Activated gamma-delta T cell (primary cell): ENCODE measurements around the gene RNF13.
"Not testable (repeated sequence)": the region's sequence is repeated elsewhere in the genome, so short reads cannot be mapped to it uniquely, and the experiment has no call there.

Experiments used
- DNase-seq: peaks from one replicate; lab custom pipeline; 2025; lab: John Stamatoyannopoulos, UW

The RNF13 gene

GRCh38 chr3:149957361-149958125, 144.5 kb downstream of the RNF13 start:
- DNase-seq: no peak

- DNase-seq: no peak
Observed at GRCh38 chr3:149958171-149958796, 145.3 kb downstream of the RNF13 start.

- no peak for DNase-seq
Observed at GRCh38 chr3:149959443-149959842, 146.4 kb downstream of the RNF13 start.

GRCh38 chr3:149963485-149963884, 150.5 kb downstream of the RNF13 start:
- no peak for DNase-seq

GRCh38 chr3:149964291-149964690, 151.3 kb downstream of the RNF13 start:
- DNase-seq: no peak

- no peak for DNase-seq
Observed at GRCh38 chr3:149965278-149965677, 152.3 kb downstream of the RNF13 start.

GRCh38 chr3:149967086-149967685, 154.2 kb downstream of the RNF13 start:
- no peak for DNase-seq

GRCh38 chr3:149968216-149968615, 155.2 kb downstream of the RNF13 start:
- no peak for DNase-seq

GRCh38 chr3:149969110-149969939, 156.3 kb downstream of the RNF13 start:
- DNase-seq: no peak

- peak; percentile 30 for DNase-seq
Observed at GRCh38 chr3:149969940-149970715, 157.1 kb downstream of the RNF13 start.

- peak; percentile 52 for DNase-seq
Observed at GRCh38 chr3:149970716-149971402, 157.8 kb downstream of the RNF13 start, which contains the start of gene PFN2. PFN2 (minus strand) TSS chr3:149970895; CDS start chr3:149970856, 39 bp downstream.

GRCh38 chr3:149971403-149972075, 158.5 kb downstream of the RNF13 start:
- peak; percentile 12 for DNase-seq

GRCh38 chr3:149975919-149976318, 162.9 kb downstream of the RNF13 start:
- no peak for DNase-seq

- DNase-seq: no peak
Observed at GRCh38 chr3:149977386-149977785, 164.4 kb downstream of the RNF13 start.

- DNase-seq: not testable (repeated sequence)
Observed at GRCh38 chr3:149981979-149982378, 169.0 kb downstream of the RNF13 start.

GRCh38 chr3:149983053-149983452, 170.0 kb downstream of the RNF13 start:
- not testable (repeated sequence) for DNase-seq

- no peak for DNase-seq
Observed at GRCh38 chr3:149983628-149984027, 170.6 kb downstream of the RNF13 start.

GRCh38 chr3:149989307-149989706, 176.3 kb downstream of the RNF13 start:
- DNase-seq: no peak

- no peak for DNase-seq
Observed at GRCh38 chr3:149990423-149990948, 177.5 kb downstream of the RNF13 start.
